K562 (cell line): ENCODE data around the gene LBR. TPM values are rescaled to one million over a fixed set of nuclear protein-coding genes. Genes with fewer than 3 reads are reported as not detected.
A peak's percentile ranks its signal among the peaks of the same experiment; 100 is the strongest.

ENCODE experiments used
- FOXK1 ChIP-seq: sonication (generic); formaldehyde crosslinking; IDR thresholded peaks from 2 replicates; pipeline ENCODE4 v1.8.0; 2022; ENCODE audit warnings: missing genetic modification reagents, mild to moderate bottlenecking, borderline replicate concordance
- KAT2B ChIP-seq: IDR thresholded peaks from one replicate; pipeline ENCODE4 v1.6.1; 2012; ENCODE audit warnings: low read depth, mild to moderate bottlenecking, control low read depth, inconsistent platforms, low read length, moderate library complexity
- MEIS2 ChIP-seq: fragments of 450-650 bp; IDR thresholded peaks from 2 replicates; pipeline ENCODE4 v1.6.1; 2014; ENCODE audit warnings: mild to moderate bottlenecking; ENCODE audit not compliant: partially characterized antibody
- RNF2 ChIP-seq: sonication (generic); IDR thresholded peaks from 2 replicates; pipeline ENCODE4 v1.6.1; 2016
- SRSF7 ChIP-seq: fragments of 200-400 bp; formaldehyde crosslinking; optimal IDR thresholded peaks from 2 replicates; pipeline ENCODE3; 2017; ENCODE audit warnings: mild to moderate bottlenecking, low read depth, low read length
- TFAM ChIP-seq: fragments of 250-450 bp; sonication (Bioruptor Pico); conservative IDR thresholded peaks from 2 replicates; pipeline ENCODE4 v1.5.0; 2021; ENCODE audit warnings: mild to moderate bottlenecking, moderate library complexity
- XRCC5 ChIP-seq: fragments of 200-400 bp; formaldehyde crosslinking; IDR thresholded peaks from 2 replicates; pipeline ENCODE4 v1.6.1; 2017; ENCODE audit warnings: low read depth, mild to moderate bottlenecking, low read length
- ZNF197 ChIP-seq: fragments of 200-800 bp; sonication (Bioruptor generic); IDR thresholded peaks from 2 replicates; pipeline ENCODE4 v1.6.1; 2016; ENCODE audit warnings: low read depth, missing genetic modification characterization, missing compliant biosample characterization
- ZNF3 ChIP-seq: fragments of 250-450 bp; sonication (Bioruptor Pico); IDR thresholded peaks from 2 replicates; pipeline ENCODE4 v1.5.0; 2021; ENCODE audit warnings: mild to moderate bottlenecking, moderate library complexity
- ZNF778 ChIP-seq: fragments of 450-650 bp; formaldehyde crosslinking; IDR thresholded peaks from 2 replicates; pipeline ENCODE4 v1.4.0; 2020; ENCODE audit warnings: mild to moderate bottlenecking, moderate library complexity
- polyA plus RNA-seq, 8 experiments: library from polyadenylated mRNA; depleted of rRNA in 4 of 8; stranded (reverse) in 5 of 8; unstranded in 3 of 8; fragments of >200 nt; fragmentation: Nextera tagmentation in 2 of 8; fragmentation: Illumina TruSeq in 1 of 8; extraction: Ambion mirVana in 2 of 8; extraction: Trizol in 1 of 8; gene quantifications; 2 replicates each; pipeline versions ENCODE4 v1.2.1 to v1.2.3, GENCODE V29; 2011 to 2014; ENCODE audit warnings: inconsistent platforms in 1 of 8, missing spikeins in 1 of 8
- total RNA-seq, 7 experiments: library from RNA; depleted of rRNA in 6 of 7; stranded (reverse); fragments of >200 nt in 6 of 7; fragmentation: Illumina TruSeq in 2 of 7; extraction: Trizol in 2 of 7; gene quantifications; 2 replicates each; pipeline versions ENCODE4 v1.2.1 to v1.2.3, GENCODE V29; 2011 to 2021; ENCODE audit warnings: low replicate concordance in 1 of 7
- TF ChIP-seq, protein P1 (sequence below): fragments of 250-450 bp; sonication (Bioruptor Pico); IDR thresholded peaks from 2 replicates; pipeline ENCODE4 v1.6.1; 2021; ENCODE audit warnings: mild to moderate bottlenecking
- TF ChIP-seq, protein P2 (sequence below): fragments of 250-450 bp; sonication (Bioruptor Pico); IDR thresholded peaks from 2 replicates; pipeline ENCODE4 v1.5.0; 2020; ENCODE audit warnings: mild to moderate bottlenecking, borderline replicate concordance

Gene LBR
- total and polyA plus RNA-seq, 9 of the 15 experiments (the other 6 are each of a cell fraction or from before 2014, with no cell fraction given), result 102 to 229 (median 197) TPM

GRCh38 chr1:225374996-225375395 is 52.8 kb downstream of the LBR start (continued):
- TF ChIP-seq KAT2B (no peak), RNF2 (peak; percentile 67; the same call in 1 of the 2 replicates), TFAM (CRISPR knock-in tag) (no peak), FOXK1 (no peak), ZNF3 (CRISPR knock-in tag) (no peak), SRSF7 (no peak), ZNF197 (CRISPR knock-in tag) (no peak), XRCC5 (no peak), MEIS2 (no peak), ZNF778 (no peak)
- TF ChIP-seq, protein P1, sequence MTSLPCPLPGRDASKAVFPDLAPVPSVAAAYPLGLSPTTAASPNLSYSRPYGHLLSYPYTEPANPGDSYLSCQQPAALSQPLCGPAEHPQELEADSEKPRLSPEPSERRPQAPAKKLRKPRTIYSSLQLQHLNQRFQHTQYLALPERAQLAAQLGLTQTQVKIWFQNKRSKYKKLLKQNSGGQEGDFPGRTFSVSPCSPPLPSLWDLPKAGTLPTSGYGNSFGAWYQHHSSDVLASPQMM (CRISPR knock-in tag), result no peak
- TF ChIP-seq, protein P2, sequence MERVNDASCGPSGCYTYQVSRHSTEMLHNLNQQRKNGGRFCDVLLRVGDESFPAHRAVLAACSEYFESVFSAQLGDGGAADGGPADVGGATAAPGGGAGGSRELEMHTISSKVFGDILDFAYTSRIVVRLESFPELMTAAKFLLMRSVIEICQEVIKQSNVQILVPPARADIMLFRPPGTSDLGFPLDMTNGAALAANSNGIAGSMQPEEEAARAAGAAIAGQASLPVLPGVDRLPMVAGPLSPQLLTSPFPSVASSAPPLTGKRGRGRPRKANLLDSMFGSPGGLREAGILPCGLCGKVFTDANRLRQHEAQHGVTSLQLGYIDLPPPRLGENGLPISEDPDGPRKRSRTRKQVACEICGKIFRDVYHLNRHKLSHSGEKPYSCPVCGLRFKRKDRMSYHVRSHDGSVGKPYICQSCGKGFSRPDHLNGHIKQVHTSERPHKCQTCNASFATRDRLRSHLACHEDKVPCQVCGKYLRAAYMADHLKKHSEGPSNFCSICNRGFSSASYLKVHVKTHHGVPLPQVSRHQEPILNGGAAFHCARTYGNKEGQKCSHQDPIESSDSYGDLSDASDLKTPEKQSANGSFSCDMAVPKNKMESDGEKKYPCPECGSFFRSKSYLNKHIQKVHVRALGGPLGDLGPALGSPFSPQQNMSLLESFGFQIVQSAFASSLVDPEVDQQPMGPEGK, result no peak
